DMS 273 (cell line): ENCODE data around the gene RBM5.

Source experiments
- DNase-seq: peaks from one replicate; lab custom pipeline; 2025; ENCODE audit not compliant: unreplicated experiment; lab: John Stamatoyannopoulos, UW

The RBM5 gene

DNA sequence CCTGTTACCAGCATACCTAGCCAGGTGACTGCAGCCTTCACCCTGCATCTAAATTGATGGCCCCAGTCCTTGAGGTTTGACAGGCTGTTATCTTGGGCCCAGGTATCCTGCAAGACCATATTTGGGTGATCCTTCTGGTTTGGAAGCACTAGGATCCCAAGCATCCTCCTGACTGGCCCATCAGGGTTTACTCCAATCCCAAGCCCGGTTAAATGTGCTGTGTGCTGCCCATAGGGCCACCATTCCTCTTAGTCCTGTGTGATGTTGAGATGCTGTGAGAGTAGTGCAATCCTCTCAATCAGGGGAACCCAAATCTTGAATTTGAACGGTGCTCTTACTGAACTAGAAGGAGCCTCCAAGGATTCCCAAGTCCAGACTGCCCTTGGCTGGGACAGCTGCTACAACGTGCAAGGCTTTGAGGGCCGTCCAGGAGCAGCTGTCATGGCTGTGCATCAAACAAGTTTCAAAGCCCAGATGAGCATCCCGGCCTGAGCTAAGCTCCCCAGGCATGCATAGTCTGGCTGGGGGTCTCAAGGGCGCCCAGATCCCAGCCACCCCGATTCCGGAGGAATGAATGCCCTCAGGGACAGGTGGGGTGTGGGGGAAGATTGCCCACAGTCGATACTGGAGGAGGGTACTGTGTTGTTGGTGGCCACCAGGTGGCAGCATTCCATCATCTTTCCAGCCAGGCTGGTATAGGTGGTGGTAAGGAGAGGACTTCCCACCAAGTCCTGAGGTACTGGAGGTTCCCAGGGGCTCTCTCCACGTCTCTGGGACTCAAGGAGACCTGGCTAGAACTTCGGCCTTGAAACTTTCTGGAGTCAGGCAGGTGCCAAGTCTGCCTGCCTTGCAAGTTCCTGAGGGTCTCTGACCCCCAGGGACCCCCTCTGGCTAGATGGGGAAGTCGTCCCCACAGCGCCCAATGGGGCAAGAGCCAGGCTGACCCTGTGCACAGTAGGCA, 32.6 kb downstream of the RBM5 start:
- peak; percentile 87 for DNase-seq

DNA sequence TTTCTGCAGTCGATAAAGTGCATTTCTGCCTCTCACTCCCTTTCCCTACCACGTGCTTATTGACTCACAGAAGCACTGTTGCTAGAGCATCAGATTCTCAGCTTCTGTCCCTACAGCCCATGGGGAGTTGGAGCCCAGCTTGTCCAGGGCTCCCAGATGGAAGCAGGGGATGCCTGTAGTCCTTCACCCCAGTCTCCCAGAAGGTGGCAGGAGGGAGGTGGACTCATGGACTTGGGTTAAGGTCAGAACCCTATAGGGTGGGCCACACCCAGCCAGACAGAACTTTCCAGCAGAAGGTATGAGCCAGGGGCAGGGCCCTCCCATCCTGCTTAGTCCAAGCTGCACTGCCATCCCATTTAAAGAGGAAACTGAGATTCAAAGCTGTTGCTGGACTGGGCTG, 33.4 kb downstream of the RBM5 start:
- no peak for DNase-seq

DNA sequence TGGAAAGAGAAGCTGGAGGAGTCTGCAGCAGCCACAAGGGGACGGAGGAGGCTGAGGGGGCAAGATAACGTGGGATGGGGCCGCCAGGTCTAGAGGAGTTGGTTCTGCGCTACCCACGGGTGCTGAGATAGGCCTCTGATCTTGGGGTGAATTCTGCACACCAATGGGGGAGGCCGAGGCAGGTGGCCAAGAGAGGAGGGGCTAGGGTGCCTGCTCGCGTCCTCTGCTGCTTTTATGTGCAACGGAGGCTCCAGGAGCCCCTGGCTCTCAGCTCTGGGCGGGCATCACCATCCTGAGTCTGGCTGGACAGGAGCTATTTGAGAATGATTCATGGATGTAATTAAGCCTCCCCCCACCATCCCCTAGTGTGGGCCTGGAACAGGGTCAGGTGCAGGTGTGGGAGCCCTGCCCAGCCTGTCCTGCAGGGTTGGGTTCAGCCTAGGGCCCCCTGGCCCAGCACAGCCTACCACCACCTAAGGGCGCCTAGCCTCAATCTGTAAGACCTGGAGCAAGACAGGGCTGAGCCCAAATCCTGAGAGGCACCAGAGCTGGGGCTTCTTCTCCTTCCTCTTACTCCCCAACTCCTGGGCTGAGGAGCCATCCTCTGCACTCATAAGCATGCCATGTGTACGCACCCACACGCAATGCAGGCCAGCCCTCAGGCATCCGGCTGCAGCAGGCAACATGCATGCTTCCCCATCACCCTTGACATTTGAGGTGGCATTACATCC, 34.1 kb downstream of the RBM5 start:
- DNase-seq: no peak

DNA sequence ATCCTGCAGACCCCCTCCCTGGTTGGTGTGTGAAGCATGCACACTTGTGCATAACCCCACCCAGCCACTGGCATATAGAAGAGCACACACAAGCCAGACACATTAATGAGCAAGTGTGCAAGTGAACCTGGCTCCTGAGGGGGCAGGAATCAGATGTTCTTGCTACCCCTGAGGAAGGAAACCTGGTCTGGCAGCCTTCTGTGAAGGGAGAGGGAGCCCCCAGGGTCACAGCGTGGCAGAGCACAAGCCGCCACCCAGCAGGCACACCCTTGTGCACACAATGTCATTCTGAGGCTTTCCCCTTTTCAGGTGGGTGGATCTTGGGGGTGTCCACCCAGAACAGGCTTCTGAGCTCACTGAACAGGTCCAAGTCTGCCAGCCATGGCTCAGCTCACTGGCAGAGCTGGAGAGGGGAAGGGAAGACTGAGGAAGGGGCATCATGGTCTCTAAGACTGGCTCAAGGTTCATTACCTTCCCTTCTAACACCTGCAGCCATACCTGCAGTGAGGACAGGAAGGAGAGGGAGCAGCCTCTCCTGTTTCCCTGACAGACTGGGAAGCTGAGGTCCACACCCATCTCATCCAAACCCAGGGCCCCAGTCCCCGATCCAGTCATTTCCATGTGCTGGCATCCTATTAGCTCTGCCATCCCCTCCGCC, 34.8 kb downstream of the RBM5 start:
- DNase-seq: no peak

DNA sequence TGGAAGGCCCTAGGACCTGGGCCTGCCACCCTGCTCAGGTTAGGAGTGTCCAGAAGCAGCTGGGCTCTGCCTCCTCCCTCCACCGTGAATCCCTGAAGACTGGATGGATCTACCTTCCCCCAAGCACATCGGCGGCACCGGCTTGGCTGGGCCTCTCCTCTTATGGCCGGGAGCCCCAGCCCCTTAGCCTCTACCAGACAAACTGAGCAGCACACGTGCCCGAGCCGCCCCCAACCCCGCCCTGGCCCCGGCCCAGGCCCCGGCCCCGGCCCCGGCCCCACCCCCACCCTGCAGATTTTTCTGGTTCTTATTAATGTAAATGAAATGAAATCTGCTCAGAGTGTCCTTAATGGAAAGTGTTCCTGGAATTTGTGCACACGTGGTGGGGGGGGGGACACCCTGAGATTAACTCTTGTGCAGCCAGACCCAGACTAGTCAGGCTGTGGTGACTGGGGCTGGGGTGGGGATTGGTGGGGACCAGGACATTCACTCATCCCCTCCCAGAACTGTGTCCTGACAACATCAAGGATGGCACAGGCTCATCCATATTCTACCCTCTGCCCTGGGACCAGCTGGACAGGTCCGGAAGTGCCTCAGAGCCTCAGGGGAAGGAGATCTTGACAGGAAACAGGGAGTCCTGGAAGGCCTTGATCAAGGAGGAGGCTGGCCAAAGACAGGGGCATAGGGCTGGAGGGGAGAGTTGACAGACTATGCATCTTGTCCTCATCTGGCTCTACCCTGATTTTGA, 35.5 kb downstream of the RBM5 start:
- peak; percentile 33 for DNase-seq

GRCh38 chr3:50124800-50125178, 36.1 kb downstream of the RBM5 start:
- peak; percentile 32 for DNase-seq

GRCh38 chr3:50125541-50126286, 37.0 kb downstream of the RBM5 start:
- no peak for DNase-seq

DNA sequence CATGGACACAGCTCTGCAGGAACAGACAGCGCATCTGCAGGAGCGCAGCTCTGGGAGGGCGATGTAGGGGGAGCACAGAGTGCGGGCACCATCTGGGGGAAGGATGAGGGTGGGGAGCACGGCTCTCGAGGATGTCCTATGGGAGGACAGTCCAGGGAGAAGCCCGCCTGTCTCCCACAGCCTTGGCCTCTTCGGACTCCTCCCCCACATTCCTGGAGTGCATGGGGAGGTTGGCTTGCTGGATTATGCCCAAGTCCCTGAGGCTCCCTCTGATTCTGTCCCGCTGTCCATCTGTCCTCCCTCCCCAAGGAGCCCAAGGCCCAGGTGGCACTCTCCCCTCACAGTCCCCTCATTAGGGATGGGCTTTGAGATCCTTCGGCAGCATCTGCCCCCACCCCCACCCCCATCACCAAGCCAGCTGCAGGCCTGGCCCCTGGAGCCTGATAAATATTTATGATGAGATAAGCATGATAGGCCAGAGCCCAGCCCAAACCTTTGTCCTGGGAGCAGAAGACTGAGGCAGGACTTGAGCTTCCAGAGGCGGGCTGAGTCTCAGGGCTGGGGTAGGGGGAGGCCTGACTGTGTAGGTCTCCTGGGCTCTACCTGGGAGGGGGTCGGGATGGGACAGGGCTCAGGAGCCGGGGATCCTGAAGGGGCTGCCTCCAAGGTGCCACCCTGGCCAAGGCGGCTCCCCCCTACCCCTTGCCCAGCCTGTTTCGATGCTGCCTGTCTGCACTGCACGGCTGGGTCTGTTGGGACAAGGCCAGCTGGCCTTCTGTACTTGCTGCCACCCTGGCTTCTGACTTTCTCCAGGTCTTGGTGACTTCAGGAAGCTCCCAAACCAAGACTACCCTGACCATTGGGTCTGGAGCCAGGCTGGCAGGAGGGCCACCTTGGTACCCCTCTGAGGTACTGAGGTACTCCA, 37.8 kb downstream of the RBM5 start:
- DNase-seq: peak; percentile 76

- DNase-seq: no peak
Observed at GRCh38 chr3:50127251-50127691, 38.6 kb downstream of the RBM5 start.

GRCh38 chr3:50128001-50128400, 39.3 kb downstream of the RBM5 start:
- no peak for DNase-seq

DNA sequence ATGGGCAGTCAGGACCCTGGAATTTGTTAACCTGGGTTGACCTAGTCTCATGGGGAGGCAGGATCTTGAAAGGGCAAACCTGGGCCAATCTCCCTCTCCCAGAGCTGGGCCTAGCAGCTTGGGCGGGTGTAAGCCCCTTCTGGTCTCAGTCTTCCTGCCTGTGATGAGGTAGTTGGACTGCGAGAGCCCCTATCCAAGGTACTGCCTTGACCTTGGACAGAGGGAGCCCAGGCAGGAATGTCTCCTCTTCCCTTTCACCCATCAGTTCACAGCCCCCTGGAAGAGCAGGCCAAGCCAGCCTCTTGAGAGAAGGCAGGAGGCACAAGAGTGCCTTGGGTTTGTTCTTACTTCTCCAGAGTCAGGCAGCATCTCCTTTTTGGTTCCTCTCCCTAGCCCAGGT, 41.7 kb downstream of the RBM5 start:
- DNase-seq: no peak

DNA sequence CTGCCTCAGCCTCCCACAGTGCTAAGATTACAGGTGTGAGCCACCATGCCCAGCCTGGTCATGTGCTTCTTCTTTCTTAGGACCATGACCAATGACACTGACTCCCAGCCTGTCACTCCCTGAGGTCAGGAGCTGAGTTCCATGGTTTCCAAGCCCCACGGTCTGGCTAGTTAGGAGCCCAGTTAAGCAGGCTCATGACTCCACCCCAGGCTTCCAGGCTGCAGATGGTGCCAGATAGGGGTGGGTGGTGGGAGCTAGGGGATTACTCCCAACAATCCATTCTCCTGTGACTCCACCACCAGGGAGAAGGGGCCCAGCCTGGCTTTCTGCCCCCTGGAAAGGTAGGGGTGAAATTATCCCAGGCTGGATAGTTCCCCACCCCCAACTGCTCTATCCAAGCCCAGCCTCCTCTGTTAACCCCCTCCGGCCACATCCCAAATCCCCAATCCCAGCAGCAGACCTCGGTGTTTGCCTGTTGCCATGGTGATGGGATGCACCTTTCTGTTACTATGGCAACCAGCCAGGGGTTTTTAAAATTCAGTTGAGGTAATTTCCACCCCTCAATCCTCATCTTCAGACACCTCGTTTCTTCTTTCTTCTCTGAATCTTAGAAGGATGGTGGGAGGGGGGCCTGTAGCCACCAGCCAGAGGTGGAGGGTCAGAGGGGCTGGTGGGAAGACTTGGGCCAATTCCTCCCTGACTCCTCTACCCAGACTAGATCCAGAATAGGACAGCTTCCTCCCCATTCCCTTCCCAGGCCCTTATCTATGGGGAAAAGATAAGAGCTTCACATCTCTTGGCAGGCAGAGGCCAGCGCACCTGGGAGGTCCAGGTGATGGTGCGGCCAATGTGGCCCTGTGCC, 43.9 kb downstream of the RBM5 start:
- peak; percentile 68 for DNase-seq

DNA sequence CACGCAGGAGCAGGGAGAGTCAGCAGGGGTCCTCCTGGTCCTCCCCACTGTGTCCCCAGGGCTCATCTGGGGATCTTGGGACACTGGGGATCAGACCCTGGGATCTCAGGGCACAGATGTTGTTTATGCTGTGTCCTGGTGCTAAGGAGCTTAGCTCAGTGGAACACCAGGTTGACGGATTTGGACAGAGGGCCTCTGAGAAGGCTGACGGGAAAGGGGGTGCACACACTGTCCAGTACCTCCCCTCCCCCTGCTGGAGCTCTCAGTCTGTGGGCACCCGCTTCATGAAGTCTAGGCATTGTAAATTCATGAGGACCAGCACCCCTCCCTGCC, 44.5 kb downstream of the RBM5 start:
- no peak for DNase-seq

DNA sequence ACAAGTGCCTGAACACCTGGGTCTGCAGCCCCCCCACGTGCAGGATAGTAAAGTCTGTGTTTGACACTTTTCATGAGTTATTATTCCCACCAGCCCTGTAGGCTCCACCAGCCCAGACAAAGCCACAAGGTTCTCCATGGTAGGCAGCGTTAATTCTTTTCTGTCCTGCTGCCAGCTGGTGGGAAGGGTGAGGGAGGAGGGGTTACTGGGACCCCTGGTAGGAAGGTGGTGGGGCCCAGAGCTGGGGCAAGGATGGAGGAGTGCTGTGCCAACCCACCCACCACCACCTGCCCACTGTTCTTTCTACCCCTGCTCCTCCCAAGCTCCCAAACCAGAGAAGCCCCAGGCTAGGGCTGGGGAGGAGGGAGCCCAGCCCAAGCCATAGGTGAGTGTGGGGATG, 45.6 kb downstream of the RBM5 start:
- DNase-seq: no peak

DNA sequence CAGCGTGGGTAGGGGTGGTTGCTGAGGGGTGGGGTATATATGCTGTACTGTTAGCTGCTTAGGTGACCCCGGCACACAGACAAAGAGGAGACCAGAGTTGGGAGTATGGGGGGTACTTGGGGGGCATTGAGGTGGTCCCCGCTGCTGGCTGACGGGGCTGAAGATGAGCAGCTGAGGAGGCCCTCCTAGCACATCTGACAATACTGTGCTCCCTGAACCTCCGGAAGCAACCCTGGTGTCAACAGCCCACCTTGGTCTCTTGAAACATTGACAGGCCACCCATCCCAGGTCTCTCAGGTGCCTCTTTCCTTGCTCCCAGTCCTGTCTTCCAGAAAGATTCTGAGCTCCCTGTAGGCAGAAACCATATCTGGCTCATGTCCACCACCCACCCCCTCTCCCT, 47.2 kb downstream of the RBM5 start:
- no peak for DNase-seq

- DNase-seq: peak; percentile 28
Observed at GRCh38 chr3:50136714-50137405, 48.1 kb downstream of the RBM5 start.

- DNase-seq: no peak
Observed at GRCh38 chr3:50137531-50137930, 48.8 kb downstream of the RBM5 start.
